Measurements from ENCODE around the gene TBC1D10B. TPM values are rescaled to one million over a fixed set of nuclear protein-coding genes. Genes with fewer than 3 reads are reported as not detected.
A peak's percentile ranks its signal among the peaks of the same experiment; 100 is the strongest.

Gene TBC1D10B
- total and polyA plus RNA-seq, 9 of the 15 experiments (the other 6 are each of a cell fraction or from before 2014, with no cell fraction given) = 2.2 to 55.4 (median 17.5) TPM

GRCh38 chr16:30355144-30355953 lies 14.9 kb downstream of the TBC1D10B start, which contains the start of gene CD2BP2 (continued):
- no peak for TF ChIP-seq ID3 (CRISPR knock-in tag; IDR thresholded peaks at IDR 0.05)
- TF ChIP-seq ID3 (tag; IDR thresholded peaks at IDR 0.05) = peak; percentile 64
- TF ChIP-seq FOXK2 (conservative IDR thresholded peaks at IDR 0.05 in 1 of 2, IDR thresholded peaks at IDR 0.05 in 1 of 2; ENCODE audit: low read depth in 2 of 2) = peak in 1 of 2 experiments; percentile 77; a peak in 2 of 4 replicates
- peak; percentile 84; the same call in 1 of the 2 replicates for TF ChIP-seq PHF8 (IDR thresholded peaks at IDR 0.05; ENCODE audit: borderline replicate concordance, low read length)
- TF ChIP-seq PHB (CRISPR knock-in tag; IDR thresholded peaks at IDR 0.05) = peak; percentile 74; the same call in 1 of the 2 replicates
- TF ChIP-seq HIVEP1 (CRISPR knock-in tag; IDR thresholded peaks at IDR 0.05) = 0 out of 2 replicates have a peak, but pooled peaks have one; percentile 54
- TF ChIP-seq MYNN (IDR thresholded peaks at IDR 0.05) = peak; percentile 30; the same call in 1 of the 2 replicates
- no peak for TF ChIP-seq MYNN (CRISPR knock-in tag; IDR thresholded peaks at IDR 0.05)
- peak; percentile 44; the same call in 1 of the 2 replicates for TF ChIP-seq JUNB (CRISPR knock-in tag; conservative IDR thresholded peaks at IDR 0.05)

Data from K562 (cell line).